ENCODE data around the gene PMM1. TPM values are rescaled to one million over a fixed set of nuclear protein-coding genes. Genes with fewer than 3 reads are reported as not detected.

Gene PMM1
- total and polyA plus RNA-seq, 2 of the 13 experiments (the other 11 are each of a cell fraction or from before 2014, with no cell fraction given), result 17.8 to 95.6 TPM

DNA sequence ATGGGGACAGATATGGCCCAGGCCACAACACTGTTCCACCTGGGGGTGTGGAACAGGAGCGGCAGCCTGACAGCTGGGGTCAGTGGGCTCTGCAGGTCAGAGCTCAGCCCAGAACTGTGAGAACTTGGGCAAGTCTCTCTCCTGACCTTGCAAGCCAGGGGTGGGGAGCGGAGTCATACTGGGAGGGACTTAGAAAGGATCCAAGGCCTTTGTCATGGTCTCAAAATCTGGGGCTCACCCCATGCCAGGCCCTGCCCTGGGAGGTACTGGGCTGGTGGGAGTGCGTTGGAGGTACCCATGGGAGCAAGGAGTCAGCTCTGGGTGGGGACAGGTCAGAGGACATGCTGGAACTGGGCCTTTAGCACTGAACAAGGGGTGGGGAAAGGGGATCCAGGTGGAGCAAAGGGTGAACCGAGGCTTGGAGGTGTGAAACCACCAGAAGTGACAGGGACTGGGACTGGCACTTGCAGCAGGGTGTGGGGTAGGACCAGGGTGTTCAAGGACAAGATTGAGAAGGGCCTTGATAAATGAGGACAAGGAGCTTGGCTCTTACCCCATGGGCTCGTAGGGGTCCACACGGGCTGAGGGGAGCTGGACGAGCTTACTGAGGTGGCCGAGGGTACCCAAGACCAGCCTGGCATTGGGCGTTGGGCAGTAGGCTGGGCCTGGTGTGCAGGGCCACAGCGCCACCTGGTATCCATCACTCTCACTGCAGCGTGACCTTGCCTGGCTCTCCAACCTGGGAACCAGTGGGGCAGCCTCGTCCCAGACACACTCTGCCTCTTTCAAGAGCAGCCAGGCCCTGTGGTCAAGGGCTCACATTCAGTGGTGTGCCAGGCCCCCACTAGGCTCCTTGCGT, 7.4 kb upstream of the PMM1 start (continued):
- TF ChIP-seq, protein P1, sequence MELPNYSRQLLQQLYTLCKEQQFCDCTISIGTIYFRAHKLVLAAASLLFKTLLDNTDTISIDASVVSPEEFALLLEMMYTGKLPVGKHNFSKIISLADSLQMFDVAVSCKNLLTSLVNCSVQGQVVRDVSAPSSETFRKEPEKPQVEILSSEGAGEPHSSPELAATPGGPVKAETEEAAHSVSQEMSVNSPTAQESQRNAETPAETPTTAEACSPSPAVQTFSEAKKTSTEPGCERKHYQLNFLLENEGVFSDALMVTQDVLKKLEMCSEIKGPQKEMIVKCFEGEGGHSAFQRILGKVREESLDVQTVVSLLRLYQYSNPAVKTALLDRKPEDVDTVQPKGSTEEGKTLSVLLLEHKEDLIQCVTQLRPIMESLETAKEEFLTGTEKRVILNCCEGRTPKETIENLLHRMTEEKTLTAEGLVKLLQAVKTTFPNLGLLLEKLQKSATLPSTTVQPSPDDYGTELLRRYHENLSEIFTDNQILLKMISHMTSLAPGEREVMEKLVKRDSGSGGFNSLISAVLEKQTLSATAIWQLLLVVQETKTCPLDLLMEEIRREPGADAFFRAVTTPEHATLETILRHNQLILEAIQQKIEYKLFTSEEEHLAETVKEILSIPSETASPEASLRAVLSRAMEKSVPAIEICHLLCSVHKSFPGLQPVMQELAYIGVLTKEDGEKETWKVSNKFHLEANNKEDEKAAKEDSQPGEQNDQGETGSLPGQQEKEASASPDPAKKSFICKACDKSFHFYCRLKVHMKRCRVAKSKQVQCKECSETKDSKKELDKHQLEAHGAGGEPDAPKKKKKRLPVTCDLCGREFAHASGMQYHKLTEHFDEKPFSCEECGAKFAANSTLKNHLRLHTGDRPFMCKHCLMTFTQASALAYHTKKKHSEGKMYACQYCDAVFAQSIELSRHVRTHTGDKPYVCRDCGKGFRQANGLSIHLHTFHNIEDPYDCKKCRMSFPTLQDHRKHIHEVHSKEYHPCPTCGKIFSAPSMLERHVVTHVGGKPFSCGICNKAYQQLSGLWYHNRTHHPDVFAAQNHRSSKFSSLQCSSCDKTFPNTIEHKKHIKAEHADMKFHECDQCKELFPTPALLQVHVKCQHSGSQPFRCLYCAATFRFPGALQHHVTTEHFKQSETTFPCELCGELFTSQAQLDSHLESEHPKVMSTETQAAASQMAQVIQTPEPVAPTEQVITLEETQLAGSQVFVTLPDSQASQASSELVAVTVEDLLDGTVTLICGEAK (IDR thresholded peaks at IDR 0.05), result no peak
- TF ChIP-seq, protein P1 (CRISPR knock-in tag; IDR thresholded peaks at IDR 0.05), result no peak
- TF ChIP-seq CEBPZ (IDR thresholded peaks at IDR 0.05; ENCODE audit: low read length), result no peak
- no peak for TF ChIP-seq SNAI1 (CRISPR knock-in tag; IDR thresholded peaks at IDR 0.05; ENCODE audit: borderline replicate concordance)
- TF ChIP-seq TEAD2 (CRISPR knock-in tag; IDR thresholded peaks at IDR 0.05), result no peak
- TF ChIP-seq ZBTB34 (CRISPR knock-in tag; IDR thresholded peaks at IDR 0.05), result no peak
- no peak for TF ChIP-seq SIN3A (IDR thresholded peaks at IDR 0.05; ENCODE audit: borderline replicate concordance, low read depth, low read length)
- no peak for TF ChIP-seq ZNF282 (IDR thresholded peaks at IDR 0.05; ENCODE audit: partially characterized antibody)
- TF ChIP-seq ZNF567 (CRISPR knock-in tag; IDR thresholded peaks at IDR 0.05; ENCODE audit: borderline replicate concordance), result 0 out of 2 replicates have a peak, but pooled peaks have one; percentile 26
- no peak for TF ChIP-seq PCBP2 (optimal IDR thresholded peaks at IDR 0.05; ENCODE audit: low read depth, low read length, poor library complexity, severe bottlenecking)
- no peak for TF ChIP-seq TAF1 (CRISPR knock-in tag; IDR thresholded peaks at IDR 0.05)
- TF ChIP-seq MAFK (conservative IDR thresholded peaks at IDR 0.05 in 1 of 2, IDR thresholded peaks at IDR 0.05 in 1 of 2; ENCODE audit: low read length in 2 of 2), result no peak
- peak; percentile 71 for TF ChIP-seq ZBTB38 (CRISPR knock-in tag; IDR thresholded peaks at IDR 0.05)

Data from HepG2 (cell line).